ENCODE data around the gene ZNF479.
"Not testable (repeated sequence)": the region's sequence is repeated elsewhere in the genome, so short reads cannot be mapped to it uniquely, and the experiment has no call there.

The ZNF479 gene

GRCh38 chr7:57132336-57132735 is at the start of gene ZNF479:
ZNF479 (minus strand) TSS chr7:57132436; CDS start chr7:57132324, 112 bp downstream.
- not testable (repeated sequence) for DNase-seq

- no peak for DNase-seq
Observed at GRCh38 chr7:57182031-57182430, 49.8 kb upstream of the ZNF479 start.

- DNase-seq = no peak
Observed at GRCh38 chr7:57181281-57181680, 49.0 kb upstream of the ZNF479 start.

- DNase-seq = no peak
Observed at GRCh38 chr7:57179776-57180415, 47.7 kb upstream of the ZNF479 start.

GRCh38 chr7:57178768-57179139 is 46.5 kb upstream of the ZNF479 start:
- DNase-seq = no peak

- no peak for DNase-seq
Observed at GRCh38 chr7:57177856-57178767, 45.9 kb upstream of the ZNF479 start.

GRCh38 chr7:57176928-57177635 is 44.8 kb upstream of the ZNF479 start:
- DNase-seq = no peak

- no peak for DNase-seq
Observed at GRCh38 chr7:57165285-57165899, 33.2 kb upstream of the ZNF479 start.

- DNase-seq = not testable (repeated sequence)
Observed at GRCh38 chr7:57120123-57120784, 12.0 kb downstream of the ZNF479 start.
